Muscle layer of duodenum (tissue), 2 donors: ENCODE results near the gene UBE4A.
"Not testable (repeated sequence)": the region's sequence is repeated elsewhere in the genome, so short reads cannot be mapped to it uniquely, and the experiment has no call there.

ENCODE experiments used
- H3K27ac ChIP-seq: one replicate; pipeline ENCODE4 v1.7.0; 2013; ENCODE audit warnings: mild to moderate bottlenecking, low read length
- H3K27me3 ChIP-seq: one replicate; pipeline ENCODE4 v1.7.0; 2013; ENCODE audit warnings: low read depth, mild to moderate bottlenecking, control low read depth, low read length
- H3K36me3 ChIP-seq, 2 donors: one replicate each; pipeline ENCODE4 v1.7.0; 2013; ENCODE audit warnings: low read length in 2 of 2, control low read depth in 1 of 2, mild to moderate bottlenecking in 1 of 2; ENCODE audit not compliant: insufficient read depth in 2 of 2, control insufficient read depth in 1 of 2
- H3K4me1 ChIP-seq, 2 donors: one replicate each; pipeline ENCODE4 v1.7.0; 2013; ENCODE audit warnings: low read length in 2 of 2, mild to moderate bottlenecking in 2 of 2, control low read depth in 1 of 2, moderate library complexity in 1 of 2; ENCODE audit not compliant: insufficient read depth in 2 of 2, control insufficient read depth in 1 of 2
- H3K4me3 ChIP-seq, 2 donors: one replicate each; pipeline ENCODE4 v1.7.0; 2013; ENCODE audit warnings: low read length in 2 of 2, low read depth in 1 of 2, mild to moderate bottlenecking in 1 of 2
- H3K9me3 ChIP-seq, 2 donors: one replicate each; pipeline ENCODE4 v1.7.0; 2013; ENCODE audit warnings: low read length in 2 of 2, control low read depth in 1 of 2, mild to moderate bottlenecking in 1 of 2; ENCODE audit not compliant: control insufficient read depth in 1 of 2
- donor health status: healthy.

The UBE4A gene

GRCh38 chr11:118402594-118402993 lies 43.2 kb downstream of the UBE4A start:
- peaks cover 0 to 36% of the 10 kb centered on the region in 2 donors for H3K4me1 ChIP-seq
- H3K4me3 ChIP-seq = peak overlapping the region; percentile 85 to 100
- H3K27me3 ChIP-seq, H3K9me3 ChIP-seq: not testable (repeated sequence)
- H3K36me3 ChIP-seq = peaks cover 14 to 15% of the 10 kb centered on the region in 2 donors
- H3K27ac ChIP-seq = peak overlapping the region; percentile 95

GRCh38 chr11:118406599-118407166 lies 47.3 kb downstream of the UBE4A start:
- Histone ChIP-seq H3K4me3 (no peak overlapping the region), H3K9me3 (no peaks in the 10 kb centered on the region), H3K4me1 (peaks cover 0 to 36% of the 10 kb centered on the region in 2 donors), H3K27ac (no peak overlapping the region), H3K27me3 (no peaks in the 10 kb centered on the region), H3K36me3 (peaks cover 16 to 31% of the 10 kb centered on the region in 2 donors)

- peaks cover under 1 to 9% of the 10 kb centered on the region in 2 donors for H3K4me1 ChIP-seq
- no peak overlapping the region for H3K27ac ChIP-seq
- H3K9me3 ChIP-seq = no peaks in the 10 kb centered on the region
- peaks cover 20 to 35% of the 10 kb centered on the region in 2 donors for H3K36me3 ChIP-seq
- no peaks in the 10 kb centered on the region for H3K27me3 ChIP-seq
- no peak overlapping the region for H3K4me3 ChIP-seq
These were observed 50.8 kb downstream of the UBE4A start for GRCh38 chr11:118410055-118410745.

GRCh38 chr11:118411530-118411929 lies 52.1 kb downstream of the UBE4A start:
- Histone ChIP-seq H3K27me3 (no peaks in the 10 kb centered on the region), H3K4me3 (no peak overlapping the region), H3K27ac (no peak overlapping the region), H3K4me1 (peaks cover 7 to 14% of the 10 kb centered on the region in 2 donors), H3K9me3 (no peaks in the 10 kb centered on the region), H3K36me3 (peaks cover 20 to 32% of the 10 kb centered on the region in 2 donors)

GRCh38 chr11:118412921-118413320 lies 53.5 kb downstream of the UBE4A start:
- peaks cover 18 to 24% of the 10 kb centered on the region in 2 donors for H3K36me3 ChIP-seq
- no peak overlapping the region for H3K27ac ChIP-seq
- no peaks in the 10 kb centered on the region for H3K27me3 ChIP-seq
- peaks cover 7 to 10% of the 10 kb centered on the region in 2 donors for H3K4me1 ChIP-seq
- no peaks in the 10 kb centered on the region for H3K9me3 ChIP-seq
- no peak overlapping the region for H3K4me3 ChIP-seq

- Histone ChIP-seq H3K4me3 (no peak overlapping the region), H3K9me3 (no peaks in the 10 kb centered on the region), H3K27me3 (no peaks in the 10 kb centered on the region), H3K4me1 (peaks cover 7 to 10% of the 10 kb centered on the region in 2 donors), H3K36me3 (peaks cover 5 to 7% of the 10 kb centered on the region in 2 donors), H3K27ac (no peak overlapping the region)
These were observed 55.8 kb downstream of the UBE4A start for GRCh38 chr11:118415062-118415738.

GRCh38 chr11:118415739-118416068 lies 56.3 kb downstream of the UBE4A start:
- Histone ChIP-seq H3K9me3 (no peaks in the 10 kb centered on the region), H3K27me3 (no peaks in the 10 kb centered on the region), H3K4me1 (peaks cover 7 to 10% of the 10 kb centered on the region in 2 donors), H3K4me3 (no peak overlapping the region), H3K36me3 (peaks cover 5 to 7% of the 10 kb centered on the region in 2 donors), H3K27ac (no peak overlapping the region)

GRCh38 chr11:118416900-118417299 lies 57.5 kb downstream of the UBE4A start:
- not testable (repeated sequence) for H3K27ac ChIP-seq, H3K4me1 ChIP-seq, H3K36me3 ChIP-seq, H3K9me3 ChIP-seq, H3K4me3 ChIP-seq, H3K27me3 ChIP-seq

- Histone ChIP-seq H3K4me3 (no peak overlapping the region), H3K27ac (no peak overlapping the region)
These were observed 58.4 kb downstream of the UBE4A start for GRCh38 chr11:118417801-118418200.

GRCh38 chr11:118418766-118419165 lies 59.4 kb downstream of the UBE4A start:
- H3K4me3 ChIP-seq = no peak overlapping the region
- H3K36me3 ChIP-seq = peaks cover 5% of the 10 kb centered on the region in 2 donors
- peaks cover 7 to 10% of the 10 kb centered on the region in 2 donors for H3K4me1 ChIP-seq
- H3K27me3 ChIP-seq = no peaks in the 10 kb centered on the region
- H3K9me3 ChIP-seq = no peaks in the 10 kb centered on the region
- H3K27ac ChIP-seq = no peak overlapping the region

More at GRCh38 chr11:118417801-118418200, 58.4 kb downstream of the UBE4A start:
- peaks cover 7 to 10% of the 10 kb centered on the region in 2 donors for H3K4me1 ChIP-seq
- peaks cover 5 to 7% of the 10 kb centered on the region in 2 donors for H3K36me3 ChIP-seq
- no peaks in the 10 kb centered on the region for H3K9me3 ChIP-seq
- no peaks in the 10 kb centered on the region for H3K27me3 ChIP-seq

- no peaks in the 10 kb centered on the region for H3K36me3 ChIP-seq
- no peaks in the 10 kb centered on the region for H3K27me3 ChIP-seq
- H3K27ac ChIP-seq = no peak overlapping the region
- H3K9me3 ChIP-seq = no peaks in the 10 kb centered on the region
- no peaks in the 10 kb centered on the region for H3K4me1 ChIP-seq
- H3K4me3 ChIP-seq = no peak overlapping the region
These were observed 68.3 kb downstream of the UBE4A start for GRCh38 chr11:118427707-118428106.
